ENCODE results near the gene TAS2R10. TPM values are rescaled to one million over a fixed set of nuclear protein-coding genes. Genes with fewer than 3 reads are reported as not detected.
"Not testable (repeated sequence)": the region's sequence is repeated elsewhere in the genome, so short reads cannot be mapped to it uniquely, and the experiment has no call there.

The TAS2R10 gene
- polyA plus RNA-seq, 1 of the 3 experiments (the other 2 are of a cell fraction), result 0.21 TPM

DNA sequence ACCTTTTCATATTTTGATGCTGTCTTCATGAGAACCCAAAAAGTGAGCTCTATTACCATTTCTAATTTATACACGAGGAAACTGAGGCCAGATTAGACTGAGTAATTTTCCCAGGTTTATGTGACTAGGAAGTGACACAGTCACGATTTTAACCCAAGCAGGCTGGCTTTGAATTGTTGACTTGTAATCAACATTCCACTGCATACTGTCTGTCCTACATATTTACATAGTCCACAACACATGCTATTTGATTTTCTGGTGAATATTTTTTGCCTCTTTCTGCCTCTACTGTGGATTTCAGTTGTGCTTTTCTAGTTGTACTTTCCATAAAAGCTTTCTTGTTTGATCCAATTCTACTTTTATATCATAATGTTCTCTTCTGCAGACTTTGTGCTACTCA is 31.9 kb downstream of the TAS2R10 start:
- DNase-seq, result no peak
- H3K27me3 ChIP-seq (ENCODE audit: insufficient read depth), result peaks cover 3% of the 10 kb centered on the region; the same call in 1 of the 2 replicates
- H3K9me2 ChIP-seq, result no peaks in the 10 kb centered on the region
- no peaks in the 10 kb centered on the region for H3K36me3 ChIP-seq (replicated peaks in 1 of 2; ENCODE audit: control insufficient read depth in 1 of 2, insufficient read depth in 2 of 2, low read length in 1 of 2)
- H2AFZ ChIP-seq (ENCODE audit: low read depth), result no peak overlapping the region
- H3K4me2 ChIP-seq, result no peak overlapping the region
- 0% methylated on average over 2 of the region's 2 CpGs for WGBS (ENCODE audit: low lambda C conversion rate)
- H3K4me1 ChIP-seq (ENCODE audit: control insufficient read depth in 1 of 2, insufficient read depth in 2 of 2, low read depth in 1 of 2, low read length in 1 of 2), result no peaks in the 10 kb centered on the region
- no peaks in the 10 kb centered on the region for H3K9me3 ChIP-seq
- H3K9ac ChIP-seq, result no peak overlapping the region
- no peak overlapping the region for H3K27ac ChIP-seq (ENCODE audit: low read depth in 2 of 2, low read length in 1 of 2)
- ChIA-PET CTCF (no interaction called here), POLR2A (no interaction called here)
- no peaks in the 10 kb centered on the region for H3K79me2 ChIP-seq (ENCODE audit: insufficient read depth)
- H3F3A ChIP-seq (replicated peaks; ENCODE audit: insufficient read depth), result no peaks in the 10 kb centered on the region
- no peaks in the 10 kb centered on the region for H4K20me1 ChIP-seq (ENCODE audit: insufficient read depth)
- TF ChIP-seq TCF12 (IDR thresholded peaks at IDR 0.05), result no peak
- TF ChIP-seq SIN3A (IDR thresholded peaks at IDR 0.05; ENCODE audit: borderline replicate concordance, low read depth, low read length), result no peak
- no peak overlapping the region for H3K4me3 ChIP-seq (ENCODE audit: low read depth in 2 of 2, low read length in 1 of 2)

DNA sequence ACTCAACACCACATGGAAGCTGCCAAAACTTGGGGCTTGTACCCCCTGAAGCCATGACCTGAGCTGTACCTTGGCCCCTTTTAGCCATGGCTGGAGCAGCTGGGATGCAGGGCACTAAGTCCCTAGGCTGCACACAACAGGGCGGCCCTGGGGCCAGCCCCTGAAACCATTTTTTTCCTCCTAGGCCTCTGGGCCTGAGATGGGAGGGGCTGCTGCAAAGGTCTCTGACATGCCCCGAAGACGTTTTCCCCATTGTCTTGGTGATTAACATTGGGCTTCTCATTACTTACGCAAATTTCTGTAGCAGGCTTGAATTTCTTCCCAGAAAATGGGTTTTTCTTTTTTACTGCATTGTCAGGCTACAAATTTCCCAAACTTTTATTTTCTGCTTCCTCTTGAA is 34.4 kb downstream of the TAS2R10 start:
- WGBS (ENCODE audit: low lambda C conversion rate), result 9% methylated on average over 3 of the region's 4 CpGs
- H2AFZ ChIP-seq (ENCODE audit: low read depth); CTCF ChIA-PET: not testable (repeated sequence)

DNA sequence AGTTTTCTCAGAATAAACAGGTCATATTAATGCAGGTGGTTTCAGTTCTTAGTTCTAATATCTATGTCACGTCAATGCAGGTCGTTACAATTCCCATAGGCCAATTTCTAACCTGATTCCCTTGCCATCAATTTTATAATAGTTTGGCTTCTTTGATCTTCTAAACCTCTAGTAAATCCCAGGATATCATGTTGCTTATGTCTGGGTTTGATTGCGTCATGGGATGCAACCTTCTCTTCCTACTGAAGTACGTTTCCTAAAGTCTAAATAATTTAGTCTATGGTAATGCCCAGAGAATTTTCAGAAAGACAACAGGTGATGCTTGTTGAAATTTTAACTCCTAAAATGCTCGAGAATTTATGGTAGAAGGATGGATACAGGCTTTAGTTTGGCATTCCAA is 42.9 kb downstream of the TAS2R10 start:
- no peaks in the 10 kb centered on the region for H3K4me1 ChIP-seq (ENCODE audit: control insufficient read depth in 1 of 2, insufficient read depth in 2 of 2, low read depth in 1 of 2, low read length in 1 of 2)
- no peak overlapping the region for H2AFZ ChIP-seq (ENCODE audit: low read depth)
- H3K4me2 ChIP-seq, result no peak overlapping the region
- no peaks in the 10 kb centered on the region for H3K36me3 ChIP-seq (replicated peaks in 1 of 2; ENCODE audit: control insufficient read depth in 1 of 2, insufficient read depth in 2 of 2, low read length in 1 of 2)
- H3K9me2 ChIP-seq, result no peaks in the 10 kb centered on the region
- TF ChIP-seq FOSL2 (IDR thresholded peaks at IDR 0.05; ENCODE audit: borderline replicate concordance, low read depth), result no peak
- TF ChIP-seq, protein P1, sequence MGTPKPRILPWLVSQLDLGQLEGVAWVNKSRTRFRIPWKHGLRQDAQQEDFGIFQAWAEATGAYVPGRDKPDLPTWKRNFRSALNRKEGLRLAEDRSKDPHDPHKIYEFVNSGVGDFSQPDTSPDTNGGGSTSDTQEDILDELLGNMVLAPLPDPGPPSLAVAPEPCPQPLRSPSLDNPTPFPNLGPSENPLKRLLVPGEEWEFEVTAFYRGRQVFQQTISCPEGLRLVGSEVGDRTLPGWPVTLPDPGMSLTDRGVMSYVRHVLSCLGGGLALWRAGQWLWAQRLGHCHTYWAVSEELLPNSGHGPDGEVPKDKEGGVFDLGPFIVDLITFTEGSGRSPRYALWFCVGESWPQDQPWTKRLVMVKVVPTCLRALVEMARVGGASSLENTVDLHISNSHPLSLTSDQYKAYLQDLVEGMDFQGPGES (IDR thresholded peaks at IDR 0.05; ENCODE audit: low read depth, low read length), result no peak
- H3K9me3 ChIP-seq, result no peaks in the 10 kb centered on the region
- H3K79me2 ChIP-seq (ENCODE audit: insufficient read depth), result no peaks in the 10 kb centered on the region
- H3F3A ChIP-seq (replicated peaks; ENCODE audit: insufficient read depth), result no peaks in the 10 kb centered on the region
- no peak overlapping the region for H3K4me3 ChIP-seq (ENCODE audit: low read depth in 2 of 2, low read length in 1 of 2)
- ChIA-PET CTCF (no interaction called here), POLR2A (no interaction called here)
- H4K20me1 ChIP-seq (ENCODE audit: insufficient read depth), result no peaks in the 10 kb centered on the region
- WGBS (ENCODE audit: low lambda C conversion rate), result 11% methylated on average over 5 of the region's 5 CpGs
- no peak overlapping the region for H3K9ac ChIP-seq
- H3K27ac ChIP-seq (ENCODE audit: low read depth in 2 of 2, low read length in 1 of 2), result no peak overlapping the region
- no peaks in the 10 kb centered on the region for H3K27me3 ChIP-seq (ENCODE audit: insufficient read depth)
- no peak for DNase-seq

More for the DNA sequence above, 34.4 kb downstream of the TAS2R10 start:
- POLR2A ChIA-PET; H3K4me3 ChIP-seq (ENCODE audit: low read depth in 2 of 2, low read length in 1 of 2); H3K27ac ChIP-seq (ENCODE audit: low read depth in 2 of 2, low read length in 1 of 2); H3K4me1 ChIP-seq (ENCODE audit: control insufficient read depth in 1 of 2, insufficient read depth in 2 of 2, low read depth in 1 of 2, low read length in 1 of 2); H3K36me3 ChIP-seq (replicated peaks in 1 of 2; ENCODE audit: control insufficient read depth in 1 of 2, insufficient read depth in 2 of 2, low read length in 1 of 2); H3K79me2 ChIP-seq (ENCODE audit: insufficient read depth); H3K27me3 ChIP-seq (ENCODE audit: insufficient read depth); H3K9me3 ChIP-seq; H3K9ac ChIP-seq; H3K4me2 ChIP-seq; H3K9me2 ChIP-seq; H4K20me1 ChIP-seq (ENCODE audit: insufficient read depth); H3F3A ChIP-seq (replicated peaks; ENCODE audit: insufficient read depth); DNase-seq: not testable (repeated sequence)

DNA sequence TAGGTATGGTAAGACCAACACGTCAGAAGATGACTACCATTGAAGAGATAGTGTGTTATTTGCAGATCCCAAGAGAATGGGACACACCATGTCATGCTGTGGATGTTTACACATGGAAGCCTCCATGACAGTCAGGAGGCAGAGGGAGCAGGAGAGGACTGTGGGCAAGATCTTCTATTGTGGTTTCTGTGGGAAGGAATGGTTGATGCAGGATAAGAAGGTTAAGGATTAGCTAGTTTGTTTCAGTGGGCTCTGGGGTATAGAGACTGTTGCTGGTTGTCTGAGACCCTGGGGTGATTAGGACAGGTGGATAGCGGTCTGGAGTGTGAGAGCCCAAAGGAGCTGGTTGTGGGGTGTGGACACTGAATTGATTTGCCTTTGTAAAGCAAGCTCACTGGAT is 47.1 kb downstream of the TAS2R10 start:
- ChIA-PET POLR2A (no interaction called here), CTCF (interaction anchor here (0.8 to 12.5 kb wide), 5 partner anchors 8 to 707 kb away, joined by 3 to 124 read pairs (median 11); no protein-coding TSS in a partner anchor)
- no peaks in the 10 kb centered on the region for H3K79me2 ChIP-seq (ENCODE audit: insufficient read depth)
- H3K9me3 ChIP-seq, result no peaks in the 10 kb centered on the region
- H3K27me3 ChIP-seq (ENCODE audit: insufficient read depth), result peaks cover 3% of the 10 kb centered on the region; the same call in 1 of the 2 replicates
- TF ChIP-seq, protein P2, sequence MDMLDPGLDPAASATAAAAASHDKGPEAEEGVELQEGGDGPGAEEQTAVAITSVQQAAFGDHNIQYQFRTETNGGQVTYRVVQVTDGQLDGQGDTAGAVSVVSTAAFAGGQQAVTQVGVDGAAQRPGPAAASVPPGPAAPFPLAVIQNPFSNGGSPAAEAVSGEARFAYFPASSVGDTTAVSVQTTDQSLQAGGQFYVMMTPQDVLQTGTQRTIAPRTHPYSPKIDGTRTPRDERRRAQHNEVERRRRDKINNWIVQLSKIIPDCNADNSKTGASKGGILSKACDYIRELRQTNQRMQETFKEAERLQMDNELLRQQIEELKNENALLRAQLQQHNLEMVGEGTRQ (IDR thresholded peaks at IDR 0.05; ENCODE audit: borderline replicate concordance, low read depth, low read length), result no peak
- no peak overlapping the region for H3K4me2 ChIP-seq
- no peaks in the 10 kb centered on the region for H3F3A ChIP-seq (replicated peaks; ENCODE audit: insufficient read depth)
- no peak overlapping the region for H2AFZ ChIP-seq (ENCODE audit: low read depth)
- 23% methylated on average over 2 of the region's 2 CpGs for WGBS (ENCODE audit: low lambda C conversion rate)
- H3K27ac ChIP-seq (ENCODE audit: low read depth in 2 of 2, low read length in 1 of 2), result no peak overlapping the region
- no peaks in the 10 kb centered on the region for H3K9me2 ChIP-seq
- H4K20me1 ChIP-seq (ENCODE audit: insufficient read depth), result no peaks in the 10 kb centered on the region
- no peak overlapping the region for H3K4me3 ChIP-seq (ENCODE audit: low read depth in 2 of 2, low read length in 1 of 2)
- no peak for DNase-seq
- H3K4me1 ChIP-seq (ENCODE audit: control insufficient read depth in 1 of 2, insufficient read depth in 2 of 2, low read depth in 1 of 2, low read length in 1 of 2), result no peaks in the 10 kb centered on the region
- H3K9ac ChIP-seq, result no peak overlapping the region
- H3K36me3 ChIP-seq (replicated peaks in 1 of 2; ENCODE audit: control insufficient read depth in 1 of 2, insufficient read depth in 2 of 2, low read length in 1 of 2), result no peaks in the 10 kb centered on the region
